Bronchial epithelial cell (primary cell): ENCODE measurements around the gene GALNT13. TPM values are rescaled to one million over a fixed set of nuclear protein-coding genes. Genes with fewer than 3 reads are reported as not detected.

Experiments
- DNase-seq: peaks from one replicate; pipeline ENCODE4 v3.0.0-alpha.2; 2010; ENCODE audit warnings: low read depth
- FAIRE-seq: peaks from 2 replicates; lab custom pipeline; 2011; peaks lifted over from hg19 to GRCh38; lab: Jason Lieb, UNC
- H3K27me3 ChIP-seq: 2 replicates; pipeline ENCODE4 v1.5.1; 2011; ENCODE audit warnings: low read length; ENCODE audit not compliant: control insufficient read depth, insufficient read depth
- H3K36me3 ChIP-seq: 2 replicates; pipeline ENCODE4 v1.5.1; 2011; ENCODE audit warnings: low read length; ENCODE audit not compliant: control insufficient read depth, insufficient read depth
- H3K4me3 ChIP-seq: 2 replicates; pipeline ENCODE4 v1.5.1; 2011; ENCODE audit warnings: mild to moderate bottlenecking, low read depth, low read length, control low read depth
- CTCF ChIP-seq: IDR thresholded peaks from 2 replicates; pipeline ENCODE4 v1.5.1; 2011; ENCODE audit warnings: mild to moderate bottlenecking, moderate library complexity, low read length, control low read depth, inconsistent platforms; ENCODE audit not compliant: insufficient read depth, severe bottlenecking
- total RNA-seq: library from RNA; depleted of rRNA; stranded (reverse); fragments of >200 nt; gene quantifications from 2 replicates; pipeline ENCODE4 v1.2.1, GENCODE V29; 2014

Gene GALNT13
- total RNA-seq, 1 donor from 2014 or later: 1.3 TPM

- Histone ChIP-seq H3K27me3 (no peaks in the 10 kb centered on the region), H3K36me3 (no peaks in the 10 kb centered on the region), H3K4me3 (no peak overlapping the region)
- DNase-seq: no peak
- no peak for TF ChIP-seq CTCF
- FAIRE-seq: no peak
These were observed 82.0 kb downstream of the GALNT13 start for GRCh38 chr2:153953761-153954160.

GRCh38 chr2:153963256-153963655 is 91.5 kb downstream of the GALNT13 start:
- TF ChIP-seq CTCF: no peak
- no peak for FAIRE-seq

GRCh38 chr2:153967248-153967973 is 95.7 kb downstream of the GALNT13 start:
- no peak for TF ChIP-seq CTCF
- no peak for FAIRE-seq

More at GRCh38 chr2:153963256-153963655, 91.5 kb downstream of the GALNT13 start:
- Histone ChIP-seq H3K4me3 (no peak overlapping the region), H3K36me3 (no peaks in the 10 kb centered on the region), H3K27me3 (no peaks in the 10 kb centered on the region)
- no peak for DNase-seq

GRCh38 chr2:153971250-153971649 is 99.5 kb downstream of the GALNT13 start:
- Histone ChIP-seq H3K27me3 (no peaks in the 10 kb centered on the region), H3K4me3 (no peak overlapping the region), H3K36me3 (no peaks in the 10 kb centered on the region)
- FAIRE-seq (no peak), DNase-seq (no peak)
- TF ChIP-seq CTCF: no peak

More at GRCh38 chr2:153967248-153967973, 95.7 kb downstream of the GALNT13 start:
- Histone ChIP-seq H3K36me3 (no peaks in the 10 kb centered on the region), H3K4me3 (no peak overlapping the region), H3K27me3 (no peaks in the 10 kb centered on the region)
- no peak for DNase-seq

GRCh38 chr2:153971855-153972254 is 100.1 kb downstream of the GALNT13 start:
- H3K36me3 ChIP-seq: no peaks in the 10 kb centered on the region
- no peak for FAIRE-seq
- DNase-seq: no peak
- H3K27me3 ChIP-seq: no peaks in the 10 kb centered on the region
- TF ChIP-seq CTCF: no peak
- no peak overlapping the region for H3K4me3 ChIP-seq
